HepG2 (cell line): Measurements from ENCODE around the gene AANAT. TPM values are rescaled to one million over a fixed set of nuclear protein-coding genes. Genes with fewer than 3 reads are reported as not detected.
A peak's percentile ranks its signal among the peaks of the same experiment; 100 is the strongest.

Experiments
- CHD4 ChIP-seq: fragments of 200-600 bp; sonication (generic); IDR thresholded peaks from 2 replicates; pipeline ENCODE4 v1.7.0; 2017; ENCODE audit warnings: mild to moderate bottlenecking, low read length, borderline replicate concordance
- GFI1 ChIP-seq: sonication (generic); formaldehyde crosslinking; IDR thresholded peaks from 2 replicates; pipeline ENCODE4 v1.5.0; 2020; ENCODE audit warnings: missing genetic modification reagents, mild to moderate bottlenecking, borderline replicate concordance
- HNF1A ChIP-seq, 2 experiments: sonication (generic) in 1 of 2; formaldehyde crosslinking in 1 of 2; IDR thresholded peaks; 2 replicates each; pipeline versions ENCODE4 v1.4.0 to v1.6.1; 2016 to 2020; ENCODE audit warnings: borderline replicate concordance in 1 of 2, low read depth in 1 of 2, mild to moderate bottlenecking in 1 of 2, missing genetic modification reagents in 1 of 2
- KLF9 ChIP-seq: IDR thresholded peaks from 2 replicates; pipeline ENCODE4 v1.6.1; 2016; ENCODE audit warnings: low read depth
- MED8 ChIP-seq: sonication (generic); formaldehyde crosslinking; IDR thresholded peaks from 2 replicates; pipeline ENCODE4 v1.8.1; 2023; ENCODE audit warnings: mild to moderate bottlenecking, missing genetic modification reagents; ENCODE audit not compliant: insufficient replicate concordance
- MTA3 ChIP-seq: sonication (generic); formaldehyde crosslinking; IDR thresholded peaks from 2 replicates; pipeline ENCODE4 v1.4.0; 2020; ENCODE audit warnings: missing genetic modification reagents
- MXD3 ChIP-seq: IDR thresholded peaks from 2 replicates; pipeline ENCODE4 v1.6.1; 2016; ENCODE audit warnings: mild to moderate bottlenecking, missing biosample characterization, missing genetic modification reagents
- NFATC3 ChIP-seq: sonication (generic); formaldehyde crosslinking; IDR thresholded peaks from 2 replicates; pipeline ENCODE4 v1.5.1; 2020; ENCODE audit warnings: mild to moderate bottlenecking, missing genetic modification reagents
- PRDM15 ChIP-seq: sonication (generic); formaldehyde crosslinking; IDR thresholded peaks from 2 replicates; pipeline ENCODE4 v1.4.0; 2020; ENCODE audit warnings: missing genetic modification reagents
- REPIN1 ChIP-seq: sonication (generic); formaldehyde crosslinking; IDR thresholded peaks from 2 replicates; pipeline ENCODE4 v1.8.0; 2022; ENCODE audit warnings: missing genetic modification reagents, low read depth, mild to moderate bottlenecking, borderline replicate concordance
- SETDB1 ChIP-seq: sonication (generic); formaldehyde crosslinking; IDR thresholded peaks from 2 replicates; pipeline ENCODE4 v1.5.1; 2020; ENCODE audit warnings: missing genetic modification reagents, mild to moderate bottlenecking, borderline replicate concordance
- THAP7 ChIP-seq: sonication (generic); formaldehyde crosslinking; IDR thresholded peaks from 2 replicates; pipeline ENCODE4 v1.8.1; 2023; ENCODE audit warnings: mild to moderate bottlenecking, missing genetic modification reagents
- ZFY ChIP-seq: sonication (generic); formaldehyde crosslinking; IDR thresholded peaks from 2 replicates; pipeline ENCODE4 v1.4.0; 2020; ENCODE audit warnings: missing genetic modification reagents
- ZNF589 ChIP-seq: sonication (generic); formaldehyde crosslinking; conservative IDR thresholded peaks from 2 replicates; pipeline ENCODE4 v1.8.0; 2022; ENCODE audit warnings: mild to moderate bottlenecking, moderate library complexity, missing genetic modification reagents
- ZNF660 ChIP-seq: sonication (generic); formaldehyde crosslinking; IDR thresholded peaks from 2 replicates; pipeline ENCODE4 v1.5.1; 2020; ENCODE audit warnings: mild to moderate bottlenecking, low read depth, missing genetic modification reagents, borderline replicate concordance
- ZNF713 ChIP-seq: sonication (generic); formaldehyde crosslinking; IDR thresholded peaks from 2 replicates; pipeline ENCODE4 v1.4.0; 2020; ENCODE audit warnings: mild to moderate bottlenecking, missing genetic modification reagents
- ZNF782 ChIP-seq: sonication (generic); formaldehyde crosslinking; IDR thresholded peaks from 2 replicates; pipeline ENCODE4 v1.4.0; 2020; ENCODE audit warnings: missing genetic modification reagents, mild to moderate bottlenecking, borderline replicate concordance
- ZNF83 ChIP-seq: sonication (generic); formaldehyde crosslinking; IDR thresholded peaks from 2 replicates; pipeline ENCODE4 v1.4.0; 2020; ENCODE audit warnings: missing genetic modification reagents, mild to moderate bottlenecking, borderline replicate concordance
- ZNF850 ChIP-seq: sonication (generic); formaldehyde crosslinking; conservative IDR thresholded peaks from 2 replicates; pipeline ENCODE4 v1.9.0; 2021; ENCODE audit warnings: mild to moderate bottlenecking, missing genetic modification reagents
- polyA plus RNA-seq, 8 experiments: library from polyadenylated mRNA; depleted of rRNA in 3 of 8; stranded (reverse) in 7 of 8; unstranded in 1 of 8; fragments of >200 nt; fragmentation: Illumina TruSeq in 4 of 8; extraction: Trizol in 4 of 8; gene quantifications; 2 replicates each; pipeline versions ENCODE4 v1.2.1 to v1.2.3, GENCODE V29; 2011 to 2016; ENCODE audit warnings: low read depth in 4 of 8, missing spikeins in 1 of 8, mixed read lengths in 1 of 8; ENCODE audit not compliant: insufficient read depth in 1 of 8
- total RNA-seq, 5 experiments: library from RNA; depleted of rRNA; stranded (reverse); fragments of >200 nt; fragmentation: Illumina TruSeq; extraction: Trizol; gene quantifications; 2 replicates each; pipeline ENCODE4 v1.2.3, GENCODE V29; 2016; ENCODE audit warnings: low read depth in 1 of 5

AANAT gene
- total and polyA plus RNA-seq, 2 of the 13 experiments (the other 11 are each of a cell fraction or from before 2014, with no cell fraction given) = 0.07 TPM; not detected in 1

GRCh38 chr17:76506408-76507345 is 39.3 kb downstream of the AANAT start (continued):
- TF ChIP-seq PRDM15 (CRISPR knock-in tag) (no peak), ZFY (CRISPR knock-in tag) (no peak), MED8 (CRISPR knock-in tag) (no peak), SETDB1 (CRISPR knock-in tag) (no peak), ZNF850 (CRISPR knock-in tag) (no peak), MXD3 (CRISPR knock-in tag) (peak; percentile 77; the same call in 1 of the 2 replicates), ZNF782 (CRISPR knock-in tag) (no peak; the same call in 1 of the 2 replicates), ZNF713 (CRISPR knock-in tag) (no peak), MTA3 (CRISPR knock-in tag) (no peak), NFATC3 (CRISPR knock-in tag) (no peak), ZNF83 (no peak), GFI1 (no peak), KLF9 (CRISPR knock-in tag) (no peak), THAP7 (CRISPR knock-in tag) (0 out of 2 replicates have a peak, but pooled peaks have one; percentile 37), ZNF589 (CRISPR knock-in tag) (no peak), HNF1A (IDR thresholded peaks at IDR 0.05; ENCODE audit: low read depth) (no peak), HNF1A (CRISPR knock-in tag; IDR thresholded peaks at IDR 0.05; ENCODE audit: borderline replicate concordance) (no peak), CHD4 (no peak), REPIN1 (peak; percentile 71; the same call in 1 of the 2 replicates), ZNF660 (CRISPR knock-in tag) (no peak)
